NCI-H1694 (cell line): ENCODE results near the gene GJD3.

ENCODE experiments used
- DNase-seq: peaks from one replicate; lab custom pipeline; 2025; lab: John Stamatoyannopoulos, UW

Gene GJD3

DNA sequence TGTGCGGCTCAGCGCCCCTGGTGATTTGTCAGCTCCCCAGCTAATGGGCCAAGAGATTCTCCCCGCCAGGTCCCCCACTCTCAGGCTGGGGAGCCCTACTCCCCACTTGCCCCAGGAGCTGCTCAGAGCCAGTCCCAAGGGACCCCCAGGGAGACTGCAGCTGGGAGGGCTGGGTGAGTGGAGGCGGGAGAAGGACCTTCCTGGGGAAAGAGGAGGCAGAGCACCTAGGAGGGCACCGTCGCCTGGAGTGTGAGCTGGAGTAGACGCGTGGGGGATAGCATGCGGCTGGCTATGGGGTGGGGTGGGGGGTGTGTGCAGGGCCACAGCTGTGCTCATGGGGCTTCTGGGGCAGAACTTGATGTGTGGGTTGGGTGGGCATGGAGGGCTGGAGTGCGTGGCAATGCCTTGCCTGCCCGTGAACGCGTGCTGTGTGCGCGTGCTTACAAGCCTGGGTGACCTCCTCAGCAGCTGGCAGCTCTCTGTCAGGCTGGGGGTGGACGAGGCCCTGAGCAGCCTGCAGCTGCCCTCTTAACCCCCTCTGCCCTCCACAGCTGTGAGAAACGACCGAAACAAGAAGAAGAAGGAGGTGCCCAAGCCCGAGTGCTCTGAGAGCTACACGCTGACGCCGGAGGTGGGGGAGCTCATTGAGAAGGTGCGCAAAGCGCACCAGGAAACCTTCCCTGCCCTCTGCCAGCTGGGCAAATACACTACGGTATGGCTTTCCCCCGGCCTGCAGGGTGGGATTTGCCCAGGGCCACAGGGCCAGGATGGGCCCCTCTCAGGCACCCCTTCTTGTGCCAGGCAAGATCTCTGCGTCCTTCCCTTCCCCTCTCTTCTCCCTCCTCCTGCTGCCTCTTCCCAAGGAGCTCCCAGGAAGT lies 12.9 kb downstream of the GJD3 start:
- no peak for DNase-seq

DNA sequence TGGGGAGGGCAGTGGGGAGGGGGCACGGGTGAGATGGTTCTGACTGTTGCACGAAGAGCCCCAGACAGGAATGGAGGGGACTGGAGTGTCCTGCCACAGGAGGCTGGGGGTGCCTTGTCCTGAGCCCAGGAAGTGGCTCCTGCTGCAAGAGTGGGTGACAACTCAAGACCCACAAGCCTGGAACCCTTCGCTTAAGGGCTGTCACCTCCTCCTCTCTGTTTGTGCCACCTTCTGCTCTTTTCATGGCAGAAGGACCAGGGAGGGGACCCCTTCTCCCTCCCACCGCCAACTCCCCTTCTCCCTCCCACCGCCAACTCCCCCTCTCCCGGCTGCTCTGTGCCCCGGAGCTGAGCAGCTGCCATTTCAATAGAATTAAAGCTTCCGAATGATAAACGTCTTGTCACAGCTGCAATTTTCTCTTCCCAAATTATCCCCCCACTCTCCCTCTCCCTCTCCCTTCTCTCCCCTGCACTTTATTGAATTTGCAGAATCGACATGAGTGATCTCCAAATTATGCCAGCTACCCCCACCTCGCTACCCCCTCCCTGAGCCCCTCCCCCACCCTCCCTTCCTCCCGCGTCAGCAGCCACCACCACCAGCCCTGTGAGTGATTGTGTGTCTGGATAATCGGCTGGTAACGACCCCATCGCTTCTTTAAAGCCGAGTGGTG lies 13.7 kb downstream of the GJD3 start:
- peak; percentile 31 for DNase-seq

DNA sequence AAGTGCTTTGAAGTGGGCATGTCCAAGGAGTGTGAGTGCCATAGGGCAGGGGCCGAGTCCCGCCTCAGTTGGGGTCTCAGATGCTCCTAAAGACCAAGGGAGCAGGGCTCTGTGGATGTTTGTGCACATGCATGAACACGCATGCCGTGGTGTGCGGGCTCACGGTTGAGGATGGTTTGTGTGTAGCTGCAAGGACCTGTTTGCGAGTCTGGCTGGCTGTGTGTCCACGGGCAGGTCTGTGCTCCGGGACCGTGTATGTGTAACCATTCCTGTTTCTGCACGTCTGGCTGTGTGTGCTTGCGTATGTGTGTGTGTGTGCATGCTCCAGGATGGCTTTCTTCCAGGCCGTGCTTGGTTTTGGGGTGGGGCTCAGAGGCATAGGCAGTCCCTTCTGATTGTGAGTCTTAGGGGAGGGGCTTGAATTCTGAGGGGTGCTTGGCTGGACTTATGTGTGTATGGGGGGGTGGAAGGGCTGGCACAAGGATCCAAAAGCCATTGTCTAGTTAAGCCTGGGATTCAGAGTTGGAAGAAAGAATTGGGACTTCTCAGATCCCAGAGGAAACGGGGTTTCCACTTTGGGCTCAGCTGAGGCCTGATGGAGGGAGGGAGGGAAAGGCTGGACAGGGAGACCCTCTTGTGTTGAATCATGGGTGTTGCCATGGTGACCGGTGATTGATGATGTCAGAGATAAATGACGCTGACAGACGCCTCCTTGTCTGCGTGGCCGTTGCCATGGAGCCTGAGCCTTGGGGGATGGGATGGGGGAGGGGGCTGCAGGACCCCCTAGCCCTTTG lies 14.4 kb downstream of the GJD3 start:
- peak; percentile 25 for DNase-seq

DNA sequence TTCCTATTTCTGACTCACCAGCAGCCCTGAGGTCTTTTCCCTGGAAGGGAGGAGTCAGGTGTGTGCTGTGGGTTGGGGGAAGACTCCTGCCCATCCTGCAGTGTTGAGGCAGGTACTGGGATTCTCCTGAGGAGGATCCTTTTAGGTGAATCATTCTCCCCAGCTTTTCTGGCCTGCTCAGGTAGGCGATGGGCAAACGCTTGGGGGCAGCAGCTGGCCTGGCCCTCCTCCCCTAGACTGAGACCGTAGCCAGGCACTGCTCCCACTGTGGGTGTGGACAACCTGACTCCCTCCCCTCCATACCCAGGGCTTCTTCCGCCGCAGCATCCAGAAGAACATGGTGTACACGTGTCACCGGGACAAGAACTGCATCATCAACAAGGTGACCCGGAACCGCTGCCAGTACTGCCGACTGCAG lies 15.1 kb downstream of the GJD3 start:
- no peak for DNase-seq

DNA sequence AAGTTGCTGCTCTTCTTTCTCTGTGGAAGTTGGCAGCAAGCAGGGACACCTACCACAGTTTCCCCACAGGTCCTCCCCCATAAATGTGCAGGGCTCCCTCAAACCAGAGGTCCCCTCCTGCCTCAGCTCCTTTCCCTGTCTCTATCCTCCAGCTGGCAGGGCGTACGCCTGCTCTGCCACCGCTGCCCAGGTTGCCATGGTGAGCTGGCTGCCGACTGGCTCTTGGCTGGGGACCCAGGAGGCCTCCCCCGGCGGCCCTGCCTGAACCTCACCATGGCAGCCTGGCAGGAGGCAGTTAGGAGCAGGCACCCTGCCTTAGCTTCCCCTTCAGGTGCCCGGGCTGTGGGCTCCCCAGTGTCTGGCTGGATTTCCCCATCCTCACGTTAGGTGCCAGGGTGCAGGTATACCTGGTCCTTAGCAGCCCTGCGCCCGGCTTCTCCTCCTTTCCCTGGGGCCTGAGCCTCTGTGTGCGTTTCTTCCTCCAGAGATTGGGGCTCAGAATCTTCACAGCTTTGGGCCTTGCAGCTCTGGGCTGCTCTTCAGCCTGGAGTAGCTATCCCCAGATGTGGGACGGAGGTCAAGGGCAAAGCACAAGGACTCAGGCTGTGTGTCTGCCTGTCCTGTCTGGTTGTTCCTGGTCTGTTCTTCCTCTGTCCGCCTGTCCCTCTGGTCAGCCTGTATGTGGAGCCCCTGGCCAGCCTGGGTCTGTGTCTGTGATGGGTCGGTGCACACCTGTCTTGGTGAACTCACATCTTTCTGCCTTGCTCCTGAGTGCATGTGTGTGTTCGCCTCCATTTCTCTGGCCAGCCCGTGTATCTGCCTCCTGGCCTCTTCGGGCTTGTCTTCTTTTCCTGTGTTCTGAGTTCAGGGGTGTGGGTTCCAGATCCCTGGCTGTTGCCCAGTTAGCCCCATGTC lies 15.7 kb downstream of the GJD3 start:
- peak; percentile 74 for DNase-seq

DNA sequence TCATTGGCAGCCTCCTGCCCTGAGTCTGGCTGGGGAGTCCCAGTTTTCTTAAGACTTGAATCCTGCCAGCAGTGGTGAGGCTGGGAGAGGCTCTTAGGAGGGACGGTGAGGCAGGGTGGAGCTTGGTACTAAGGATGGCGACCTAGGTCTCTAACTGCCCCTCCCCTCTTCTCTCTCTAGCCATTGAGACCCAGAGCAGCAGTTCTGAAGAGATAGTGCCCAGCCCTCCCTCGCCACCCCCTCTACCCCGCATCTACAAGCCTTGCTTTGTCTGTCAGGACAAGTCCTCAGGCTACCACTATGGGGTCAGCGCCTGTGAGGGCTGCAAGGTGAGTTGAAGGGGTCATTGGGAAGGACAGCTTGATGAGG lies 16.4 kb downstream of the GJD3 start:
- DNase-seq = no peak

DNA sequence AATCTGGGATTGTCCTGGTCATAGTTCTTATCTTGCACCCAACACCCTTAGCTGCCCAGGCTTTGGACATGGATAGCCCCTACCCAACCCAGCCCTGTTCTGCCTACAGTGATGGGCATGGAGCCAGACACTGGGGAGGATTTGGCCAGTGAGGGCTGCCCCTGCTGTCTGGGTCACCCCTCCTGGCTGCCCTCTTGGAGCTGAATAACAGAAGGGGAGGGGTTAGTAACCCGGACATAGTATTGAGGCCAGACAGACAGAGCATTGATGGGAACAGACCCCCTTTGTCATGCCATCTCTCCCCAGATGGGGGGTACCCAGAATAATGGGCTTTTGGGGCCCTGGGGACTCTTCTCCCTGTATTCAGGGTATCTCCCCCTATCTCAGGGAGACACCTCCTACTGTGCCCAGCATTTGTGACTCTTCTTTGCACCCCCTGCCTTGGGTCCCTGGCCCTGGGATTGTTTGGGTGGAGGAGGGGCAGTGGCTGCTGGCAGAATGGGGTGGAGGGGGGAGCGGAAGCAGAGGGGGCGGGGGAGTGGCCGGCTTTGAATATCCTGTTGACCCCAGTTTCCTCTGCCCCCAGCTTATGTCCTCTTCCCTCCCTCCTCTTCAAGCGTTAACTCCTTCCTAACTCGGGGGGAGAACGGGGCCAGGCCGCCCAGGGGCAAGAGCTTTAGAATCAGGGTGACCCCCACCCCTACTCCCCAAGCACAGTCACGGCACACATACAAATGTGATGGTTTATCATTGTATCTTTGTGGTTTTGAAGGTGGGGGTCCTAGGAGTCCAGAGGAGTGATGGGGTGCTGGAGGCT lies 17.0 kb downstream of the GJD3 start:
- DNase-seq = no peak

DNA sequence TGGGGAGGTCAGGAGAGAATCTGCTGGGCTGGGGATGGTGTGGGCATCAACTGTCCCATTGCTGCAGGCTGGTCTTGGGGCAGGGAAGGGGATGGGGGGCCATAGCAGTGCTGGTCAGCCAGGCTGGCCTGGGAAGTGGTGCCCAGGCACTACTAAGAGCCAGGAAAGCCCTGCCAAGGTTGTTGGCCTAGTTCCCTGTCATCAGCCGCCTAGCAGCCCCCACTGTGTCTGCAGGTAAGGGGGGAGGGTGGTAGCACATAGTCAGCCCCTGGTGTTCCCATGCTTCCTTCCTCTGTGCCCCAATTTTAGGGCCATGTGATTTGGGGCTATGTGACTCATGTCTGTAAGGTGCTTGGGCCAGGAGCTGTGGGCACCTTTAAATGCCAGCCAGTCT lies 17.8 kb downstream of the GJD3 start:
- DNase-seq = no peak

DNA sequence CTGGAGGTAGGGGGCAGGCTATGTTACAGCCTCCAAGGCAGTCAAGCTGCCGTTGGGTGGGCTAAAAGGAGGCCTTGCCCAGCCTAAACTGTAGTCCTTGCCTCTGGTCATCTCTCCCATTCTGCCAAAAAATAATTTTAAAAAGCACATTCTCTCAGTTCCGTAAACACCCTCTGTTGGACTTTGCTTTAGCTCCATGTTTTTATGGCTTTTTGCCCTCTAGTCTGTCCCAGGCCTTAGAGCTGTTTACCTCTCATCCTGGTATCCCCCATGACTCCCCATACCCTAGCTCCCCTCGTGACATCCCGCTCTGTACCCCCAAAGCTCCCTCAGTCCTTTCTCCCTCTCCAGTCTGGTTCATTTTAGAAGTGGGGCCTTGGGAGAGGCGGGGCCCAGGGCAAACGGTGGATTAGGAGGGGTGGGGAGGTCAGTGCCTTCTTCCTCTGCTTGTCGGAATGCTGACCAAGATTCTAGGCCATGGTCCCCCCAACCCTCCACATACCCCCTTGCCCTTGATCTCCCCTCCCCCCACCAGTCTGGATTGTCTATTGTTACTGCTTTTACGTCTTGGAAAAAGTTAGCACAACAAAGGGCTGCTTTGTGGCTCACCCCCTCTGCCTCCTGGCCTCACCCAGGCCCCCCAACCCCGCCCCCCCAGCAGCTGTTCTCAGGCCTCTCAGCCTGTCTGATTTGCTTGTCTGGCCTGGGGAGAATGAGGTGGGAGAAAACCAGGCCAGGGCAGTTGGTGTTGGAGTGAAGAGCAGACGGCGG lies 18.4 kb downstream of the GJD3 start:
- no peak for DNase-seq

DNA sequence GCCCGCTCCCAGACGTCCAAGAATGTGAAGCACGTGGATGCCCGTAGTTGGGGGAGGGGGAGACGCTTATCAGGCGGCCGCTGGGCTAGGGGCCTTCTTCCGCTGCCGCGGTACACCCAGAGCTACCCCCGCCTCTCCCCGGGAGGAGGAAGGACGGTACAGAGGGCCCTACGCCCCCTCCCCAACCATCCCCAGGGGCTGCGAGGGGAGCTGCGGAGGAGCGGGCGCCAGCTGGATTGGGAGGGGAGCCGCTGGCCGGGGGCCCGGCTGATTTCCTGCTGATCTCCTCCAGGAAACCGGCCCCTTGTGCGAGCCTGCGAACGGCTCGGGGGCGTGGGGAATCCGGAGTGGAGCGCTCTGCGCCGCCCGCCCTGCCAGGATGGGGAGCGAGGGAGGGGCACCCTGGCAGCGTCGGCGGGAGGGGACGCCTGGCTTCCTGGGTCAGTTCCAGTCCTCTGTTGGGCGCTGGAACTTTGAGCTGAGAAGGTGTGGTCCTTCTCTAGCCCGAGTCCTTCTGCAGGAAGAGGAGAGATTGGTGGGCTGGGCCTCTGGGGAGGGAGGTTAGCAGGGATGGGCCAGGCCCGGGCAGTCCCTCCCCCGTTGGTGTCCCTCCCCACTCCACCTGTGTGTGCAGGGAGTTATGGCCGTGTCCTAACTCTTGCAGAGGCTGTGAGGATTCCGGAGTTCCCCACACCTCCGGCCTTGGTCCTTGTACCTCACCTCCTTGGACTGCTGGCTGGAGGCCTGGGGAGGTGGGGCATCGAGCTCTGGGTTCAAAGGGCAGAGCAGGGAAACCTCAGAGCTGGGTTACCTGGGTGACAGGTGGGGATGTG lies 19.2 kb downstream of the GJD3 start:
- no peak for DNase-seq

DNA sequence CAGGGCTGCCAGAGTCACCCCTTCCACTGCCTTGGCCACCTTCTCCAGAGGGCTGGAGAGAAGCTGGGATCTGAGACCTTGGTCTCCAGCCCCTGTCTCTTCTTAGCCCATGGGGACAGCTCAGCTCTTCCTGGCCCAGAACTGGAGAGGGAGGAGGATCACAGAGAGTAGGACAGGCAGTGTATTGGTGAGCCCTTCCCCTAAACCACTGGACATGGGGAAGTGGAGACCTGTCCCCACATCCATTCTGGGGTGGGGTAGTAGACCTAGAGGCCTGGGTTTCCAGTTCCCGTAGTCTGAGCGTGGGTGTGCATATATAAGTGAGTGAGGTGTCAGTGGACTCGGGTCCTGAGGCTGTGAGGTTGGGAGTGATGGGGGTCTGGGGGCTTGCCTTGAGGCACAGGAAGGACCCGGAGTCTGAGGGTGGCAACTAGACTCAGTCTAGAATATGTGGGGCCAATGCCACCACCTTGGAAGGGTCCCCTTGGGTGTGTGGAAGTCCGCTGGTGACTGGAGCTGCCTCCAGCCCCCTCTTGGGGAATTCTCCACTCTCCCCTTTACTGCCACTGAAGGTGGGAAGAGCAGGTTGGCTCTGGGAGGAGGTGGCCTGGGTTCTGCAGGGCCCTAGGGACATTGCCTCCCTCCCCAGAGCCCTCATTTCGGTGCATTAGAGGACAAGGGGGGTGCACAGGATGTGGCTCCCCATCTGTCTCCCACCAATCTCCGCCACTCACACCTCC lies 19.9 kb downstream of the GJD3 start:
- no peak for DNase-seq

DNA sequence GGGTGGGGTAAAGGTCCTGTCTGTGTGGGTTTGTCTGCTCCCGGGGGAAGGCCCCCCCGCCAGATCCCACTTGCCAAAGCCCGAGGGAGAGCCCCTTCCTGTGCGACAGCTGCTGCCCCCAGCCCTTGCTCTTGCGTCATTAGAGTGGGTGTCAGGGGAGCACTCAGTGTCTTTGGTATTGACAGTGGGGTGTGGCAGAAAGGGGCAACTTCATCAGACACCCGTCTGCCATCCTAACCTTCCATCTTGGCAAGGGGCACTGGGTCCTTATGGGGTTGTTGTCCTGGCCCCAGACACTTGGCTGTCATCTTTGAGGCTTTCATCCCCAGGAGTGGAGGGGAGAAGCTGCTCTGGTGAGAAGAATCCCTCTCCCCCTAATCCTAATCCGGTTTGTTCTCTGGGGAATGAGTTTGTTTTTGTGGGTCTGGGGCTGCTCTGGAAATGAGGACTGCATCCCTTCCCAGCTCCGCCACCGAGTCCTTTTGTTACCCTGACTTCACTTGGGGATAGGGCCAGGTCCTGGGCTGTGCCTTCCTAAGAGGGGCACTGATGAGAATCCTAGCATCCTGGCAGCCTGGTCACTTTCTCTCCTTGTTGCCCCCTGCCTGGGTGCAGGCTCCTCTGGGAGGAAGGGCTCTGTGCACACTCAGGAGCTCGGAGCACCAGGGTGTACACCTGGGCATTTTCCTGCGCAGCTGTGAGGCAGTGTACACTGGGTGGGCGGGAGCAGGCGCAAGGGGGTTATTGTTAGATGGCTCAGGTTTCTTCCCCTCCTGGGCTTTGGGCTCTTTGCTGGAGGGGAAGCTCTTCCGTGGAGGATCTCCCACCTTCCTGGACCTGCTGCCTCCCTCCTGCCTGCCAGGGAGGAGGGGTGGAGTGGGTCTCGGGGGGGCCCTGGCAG lies 21.1 kb downstream of the GJD3 start:
- DNase-seq = no peak

DNA sequence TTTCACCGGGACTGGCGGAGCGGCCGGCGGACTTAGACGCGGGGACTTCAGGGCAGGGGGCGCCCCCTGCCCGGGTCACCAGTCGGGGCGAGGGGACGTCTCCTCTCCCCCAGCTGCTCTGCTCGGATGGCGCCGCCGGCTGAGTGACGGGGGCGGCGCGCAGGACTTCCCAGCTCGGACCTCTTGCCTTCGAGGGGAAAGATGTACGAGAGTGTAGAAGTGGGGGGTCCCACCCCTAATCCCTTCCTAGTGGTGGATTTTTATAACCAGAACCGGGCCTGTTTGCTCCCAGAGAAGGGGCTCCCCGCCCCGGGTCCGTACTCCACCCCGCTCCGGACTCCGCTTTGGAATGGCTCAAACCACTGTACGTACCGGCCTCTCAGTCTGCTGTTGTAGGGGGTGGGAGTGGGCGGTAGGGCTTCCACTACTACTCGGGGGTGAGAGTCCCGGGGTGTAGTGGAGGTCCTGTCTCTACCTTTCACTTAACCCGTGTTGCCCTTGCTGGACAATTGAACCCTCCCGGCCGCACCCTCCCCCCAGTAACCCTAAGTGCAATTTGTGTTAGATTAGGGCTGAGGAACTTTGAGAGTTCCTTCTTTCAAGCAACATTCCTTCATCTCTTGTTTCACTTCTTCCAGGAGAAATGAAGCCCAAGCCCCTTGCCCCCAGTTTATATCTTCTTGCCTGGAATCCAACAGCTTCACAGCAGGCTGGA lies 21.9 kb downstream of the GJD3 start:
- DNase-seq = no peak

DNA sequence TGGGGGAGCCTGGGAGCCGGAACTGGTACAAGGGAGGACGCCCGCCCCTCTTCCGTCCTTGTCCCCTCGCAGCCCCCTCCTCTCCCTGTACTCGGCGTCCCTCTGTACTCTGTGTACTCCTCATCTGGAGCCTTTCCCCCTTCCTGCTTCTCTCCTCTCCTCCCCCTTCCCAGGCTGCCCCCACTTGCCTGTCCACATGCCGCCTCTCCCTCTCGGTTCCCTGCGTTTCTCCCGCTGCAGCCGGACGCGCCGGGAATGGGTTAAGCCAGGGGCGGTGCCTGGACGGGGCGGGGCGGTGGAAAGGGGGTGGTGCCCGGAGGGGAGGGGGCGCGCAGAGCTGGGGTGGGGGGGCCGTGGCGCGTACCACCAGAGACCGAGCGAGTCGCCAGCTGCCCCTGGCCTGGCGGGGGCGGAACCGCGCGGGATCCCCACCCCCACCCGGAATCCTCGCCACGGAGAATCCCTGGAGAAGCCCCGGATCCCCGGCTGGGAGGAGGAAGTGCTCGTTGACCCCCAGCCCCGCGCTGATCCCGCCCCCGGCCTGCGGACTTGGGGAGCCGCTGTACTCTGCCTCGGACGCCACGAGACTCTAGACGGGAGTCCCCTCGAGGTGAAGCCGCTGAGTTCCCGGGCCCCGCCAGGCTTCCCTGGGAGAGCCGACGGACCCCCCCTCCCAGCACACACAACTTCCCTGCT lies 22.6 kb downstream of the GJD3 start:
- DNase-seq = no peak

DNA sequence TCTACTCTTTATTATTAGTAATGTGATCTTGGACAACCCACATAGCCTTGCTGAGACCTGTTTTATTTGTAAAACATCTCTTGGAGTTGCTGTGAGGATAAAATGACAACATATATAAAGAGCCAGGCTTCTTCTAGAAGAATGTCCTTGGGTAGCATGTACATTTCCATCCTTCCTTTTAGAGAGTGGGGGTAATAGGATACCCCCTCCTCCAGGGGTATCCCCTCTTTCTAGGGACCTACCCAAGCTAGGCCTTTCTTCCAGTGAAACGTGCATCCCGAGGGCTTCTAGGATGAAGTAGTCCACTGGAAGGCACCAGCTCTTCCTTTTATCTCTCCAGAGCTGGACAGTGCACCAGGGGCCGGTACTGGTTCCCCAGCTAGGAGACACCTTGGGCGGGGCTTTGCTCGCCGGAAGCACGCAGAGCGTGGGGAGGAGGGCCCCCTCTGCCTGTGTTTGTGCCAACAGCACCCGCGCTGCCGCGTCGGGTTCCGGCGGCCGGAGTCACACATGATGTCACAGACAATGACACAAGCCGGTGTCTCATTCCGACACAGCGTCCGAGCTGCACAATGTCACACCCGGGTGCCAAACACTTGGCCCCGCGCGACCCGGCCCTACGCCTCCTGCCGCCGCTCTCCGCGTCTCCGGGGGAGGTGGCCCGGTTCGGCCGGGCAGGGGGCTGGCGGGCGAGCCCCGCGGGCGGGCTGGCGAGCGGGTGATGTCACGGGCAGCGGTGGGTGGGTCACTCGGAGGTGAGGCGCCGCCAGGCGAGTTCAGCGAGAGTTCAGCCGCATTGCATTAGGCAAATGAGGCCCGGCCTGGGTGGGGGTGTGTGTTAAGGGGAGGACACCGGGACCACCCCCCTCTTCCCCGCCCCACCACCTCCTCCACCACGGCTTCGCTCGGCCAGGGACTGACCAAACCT lies 23.4 kb downstream of the GJD3 start:
- no peak for DNase-seq
